LNCaP clone FGC (cell line): ENCODE measurements around the gene HPCAL1.

Source experiments
- DNase-seq: peaks from one replicate; pipeline ENCODE4 v3.0.0-alpha.2; 2011; ENCODE audit warnings: low read depth
- H3K4me3 ChIP-seq: 2 replicates; pipeline ENCODE4 v1.5.1; 2011; ENCODE audit warnings: mild to moderate bottlenecking, low read depth, low read length, control low read depth
- CTCF ChIP-seq: IDR thresholded peaks from 2 replicates; pipeline ENCODE4 v1.5.1; 2012; ENCODE audit warnings: mild to moderate bottlenecking; ENCODE audit not compliant: control insufficient read depth, insufficient read depth; ENCODE audit errors: extremely low read depth

The HPCAL1 gene

GRCh38 chr2:10344105-10345066 lies 41.7 kb downstream of the HPCAL1 start:
- no peak overlapping the region for H3K4me3 ChIP-seq
- DNase-seq, result no peak

GRCh38 chr2:10345126-10345525 lies 42.4 kb downstream of the HPCAL1 start:
- DNase-seq, result no peak
- no peak for TF ChIP-seq CTCF
- no peak overlapping the region for H3K4me3 ChIP-seq

More at GRCh38 chr2:10344105-10345066, 41.7 kb downstream of the HPCAL1 start:
- no peak for TF ChIP-seq CTCF

- no peak overlapping the region for H3K4me3 ChIP-seq
- TF ChIP-seq CTCF, result no peak
- no peak for DNase-seq
These were observed 43.1 kb downstream of the HPCAL1 start for GRCh38 chr2:10345813-10346212.

- H3K4me3 ChIP-seq, result no peak overlapping the region
- no peak for TF ChIP-seq CTCF
- no peak for DNase-seq
These were observed 44.3 kb downstream of the HPCAL1 start for GRCh38 chr2:10346929-10347561.

GRCh38 chr2:10347562-10347948 lies 44.9 kb downstream of the HPCAL1 start:
- TF ChIP-seq CTCF, result no peak
- H3K4me3 ChIP-seq, result no peak overlapping the region
- DNase-seq, result no peak

GRCh38 chr2:10348891-10349290 lies 46.2 kb downstream of the HPCAL1 start:
- H3K4me3 ChIP-seq, result no peak overlapping the region
- no peak for TF ChIP-seq CTCF
- peak; percentile 33 for DNase-seq
